ENCODE results near the gene MYO18B.
A peak's percentile ranks its signal among the peaks of the same experiment; 100 is the strongest.

Gene MYO18B

DNA sequence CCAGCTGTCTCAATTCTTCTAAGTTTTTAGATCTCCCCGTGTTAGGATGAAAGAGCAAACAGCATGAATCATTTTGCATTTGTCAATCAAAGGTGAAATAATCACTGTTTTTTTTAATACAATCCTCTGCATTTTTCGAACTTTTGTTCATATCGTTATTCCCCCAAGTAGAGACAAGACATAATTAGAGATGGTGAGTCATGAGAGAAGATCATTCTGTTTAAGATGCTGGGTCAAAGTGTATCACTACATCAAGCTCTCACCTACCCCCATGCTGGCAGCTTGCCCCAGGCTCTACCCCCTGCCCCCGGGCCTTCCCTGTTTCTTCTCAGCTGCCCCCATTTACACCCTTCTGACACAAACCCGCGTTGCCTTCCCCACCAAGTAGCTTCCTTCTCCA, 30.5 kb upstream of the MYO18B start:
- Histone ChIP-seq H3K36me3 (ENCODE audit: control insufficient read depth in 5 of 5, insufficient read depth in 5 of 5, low read length in 5 of 5) (peaks cover 26 to 81% (median 62%) of the 10 kb centered on the region in 5 donors), H3K4me1 (ENCODE audit: control insufficient read depth in 5 of 5, insufficient read depth in 5 of 5, low read length in 5 of 5) (peaks cover 0 to 3% (median 0%) of the 10 kb centered on the region in 5 donors), H3K4me3 (ENCODE audit: low read depth in 1 of 5, low read length in 5 of 5) (no peak overlapping the region), H3K9me3 (ENCODE audit: control insufficient read depth in 5 of 5, low read length in 5 of 5) (no peaks in the 10 kb centered on the region), H3K27me3 (ENCODE audit: control insufficient read depth in 5 of 5, insufficient read depth in 4 of 5, low read length in 5 of 5) (no peaks in the 10 kb centered on the region), H3K9ac (ENCODE audit: low read length in 5 of 5) (no peak overlapping the region), H3K27ac (ENCODE audit: low read depth, low read length) (no peak overlapping the region)

DNA sequence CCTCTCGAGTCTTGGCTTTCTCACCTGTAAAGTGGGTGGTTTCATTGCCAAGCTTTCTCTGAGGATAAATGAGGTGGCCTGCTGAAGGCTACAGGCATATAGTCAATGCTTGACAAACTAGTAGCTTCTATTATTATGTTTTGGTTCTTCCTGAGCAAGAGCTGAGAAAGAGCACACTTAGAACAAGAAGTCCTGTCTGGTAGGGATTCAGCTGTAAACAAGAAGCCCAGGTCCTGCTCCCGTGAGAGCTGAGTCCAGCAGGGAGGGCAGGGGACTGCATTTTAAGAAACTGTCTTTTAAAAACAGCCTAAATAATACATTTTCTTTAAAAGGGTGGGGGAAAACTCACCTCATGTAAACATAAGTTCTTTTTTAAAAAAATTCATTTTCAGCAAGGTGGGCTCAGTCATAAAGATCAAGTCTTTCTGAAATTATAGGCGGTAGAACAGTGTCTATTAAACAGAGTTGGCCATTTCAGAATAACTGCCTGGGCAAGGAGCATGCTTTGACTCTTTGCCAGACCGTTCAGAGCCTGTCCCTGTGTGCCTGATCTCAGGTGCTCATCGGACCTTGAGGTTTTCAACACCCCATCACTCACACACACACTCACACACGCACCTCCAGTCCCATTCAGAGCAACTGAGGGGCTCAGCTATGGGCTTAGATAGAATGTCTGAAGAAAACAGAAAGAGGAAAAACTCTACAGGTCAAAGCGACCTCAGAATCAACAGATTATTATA, 29.2 kb upstream of the MYO18B start:
- no peaks in the 10 kb centered on the region for H3K27me3 ChIP-seq (ENCODE audit: control insufficient read depth in 5 of 5, insufficient read depth in 4 of 5, low read length in 5 of 5)
- H3K27ac ChIP-seq (ENCODE audit: low read depth, low read length): peak overlapping the region; percentile 1
- no peak overlapping the region for H3K4me3 ChIP-seq (ENCODE audit: low read depth in 1 of 5, low read length in 5 of 5)
- peaks cover 0 to 3% (median 0%) of the 10 kb centered on the region in 5 donors for H3K4me1 ChIP-seq (ENCODE audit: control insufficient read depth in 5 of 5, insufficient read depth in 5 of 5, low read length in 5 of 5)
- peaks cover 26 to 81% (median 60%) of the 10 kb centered on the region in 5 donors for H3K36me3 ChIP-seq (ENCODE audit: control insufficient read depth in 5 of 5, insufficient read depth in 5 of 5, low read length in 5 of 5)
- H3K9ac ChIP-seq (ENCODE audit: low read length in 5 of 5): no peak overlapping the region
- no peaks in the 10 kb centered on the region for H3K9me3 ChIP-seq (ENCODE audit: control insufficient read depth in 5 of 5, low read length in 5 of 5)

DNA sequence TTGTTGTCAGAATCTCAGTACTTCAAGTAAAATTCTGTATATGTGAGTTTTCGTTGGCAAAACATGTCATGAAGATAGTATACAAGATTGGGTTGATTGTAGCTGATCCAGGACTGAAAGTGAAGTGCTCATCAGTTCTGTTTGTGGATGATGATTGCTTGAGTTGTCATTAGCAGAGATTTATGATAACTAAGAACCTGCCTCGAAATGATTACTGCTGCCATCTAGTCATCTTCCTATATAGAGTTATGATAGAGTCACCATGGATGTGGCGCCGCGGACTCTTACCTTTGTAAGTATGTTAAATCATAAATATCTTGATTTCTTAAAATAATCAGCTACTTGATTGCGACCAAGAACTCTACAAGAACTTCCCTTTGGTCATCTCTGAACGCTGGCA, 27.9 kb upstream of the MYO18B start:
- H3K4me1 ChIP-seq (ENCODE audit: control insufficient read depth in 5 of 5, insufficient read depth in 5 of 5, low read length in 5 of 5): no peaks in the 10 kb centered on the region
- H3K9ac ChIP-seq (ENCODE audit: low read length in 5 of 5): peak overlapping the region in 1 of 5 donors; percentile 10
- peaks cover 28 to 88% (median 67%) of the 10 kb centered on the region in 5 donors for H3K36me3 ChIP-seq (ENCODE audit: control insufficient read depth in 5 of 5, insufficient read depth in 5 of 5, low read length in 5 of 5)
- H3K4me3 ChIP-seq (ENCODE audit: low read depth in 1 of 5, low read length in 5 of 5): no peak overlapping the region
- no peak overlapping the region for H3K27ac ChIP-seq (ENCODE audit: low read depth, low read length)
- no peaks in the 10 kb centered on the region for H3K9me3 ChIP-seq (ENCODE audit: control insufficient read depth in 5 of 5, low read length in 5 of 5)
- no peaks in the 10 kb centered on the region for H3K27me3 ChIP-seq (ENCODE audit: control insufficient read depth in 5 of 5, insufficient read depth in 4 of 5, low read length in 5 of 5)

DNA sequence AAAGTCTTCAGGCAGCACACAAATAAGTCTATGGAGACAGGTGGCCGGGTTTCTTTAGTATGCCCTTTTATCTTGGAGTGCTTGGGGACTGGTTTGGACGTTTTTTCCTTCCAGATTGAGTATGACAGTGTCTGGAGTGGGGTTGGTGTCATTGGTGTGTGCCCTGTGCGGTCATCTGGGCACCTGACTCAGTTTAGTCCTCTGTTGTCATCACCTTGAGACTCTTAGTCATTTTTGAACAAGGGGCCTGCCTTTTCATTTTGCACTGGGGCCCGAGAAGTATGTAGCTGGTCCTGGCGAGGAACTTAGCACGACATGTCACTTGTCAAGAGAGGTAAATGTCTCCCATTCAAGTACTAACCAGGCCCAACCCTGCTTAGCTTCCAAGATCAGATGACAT, 27.2 kb upstream of the MYO18B start:
- Histone ChIP-seq H3K9me3 (ENCODE audit: control insufficient read depth in 5 of 5, low read length in 5 of 5) (no peaks in the 10 kb centered on the region), H3K4me3 (ENCODE audit: low read depth in 1 of 5, low read length in 5 of 5) (no peak overlapping the region), H3K27ac (ENCODE audit: low read depth, low read length) (no peak overlapping the region), H3K36me3 (ENCODE audit: control insufficient read depth in 5 of 5, insufficient read depth in 5 of 5, low read length in 5 of 5) (peaks cover 26 to 88% (median 70%) of the 10 kb centered on the region in 5 donors), H3K9ac (ENCODE audit: low read length in 5 of 5) (no peak overlapping the region), H3K27me3 (ENCODE audit: control insufficient read depth in 5 of 5, insufficient read depth in 4 of 5, low read length in 5 of 5) (no peaks in the 10 kb centered on the region), H3K4me1 (ENCODE audit: control insufficient read depth in 5 of 5, insufficient read depth in 5 of 5, low read length in 5 of 5) (no peaks in the 10 kb centered on the region)

DNA sequence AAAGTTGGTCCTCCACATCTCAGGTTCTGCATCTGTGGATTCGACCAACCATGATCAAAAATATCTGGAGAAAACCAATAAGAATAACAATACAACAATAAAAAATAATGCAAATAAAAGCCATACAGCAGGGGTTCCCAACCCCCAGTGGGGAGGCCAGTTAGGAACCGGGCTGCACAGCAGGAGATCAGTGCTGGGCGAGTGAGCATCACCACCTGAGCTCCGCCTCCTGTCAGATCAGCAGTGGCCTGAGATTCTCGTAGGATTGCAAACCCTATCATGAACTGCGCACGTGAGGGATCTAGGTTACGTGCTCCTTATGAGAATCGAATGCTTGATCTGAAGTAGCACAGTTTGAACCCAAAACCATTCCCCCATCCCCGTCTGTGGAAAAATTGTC, 25.4 kb upstream of the MYO18B start:
- H3K4me1 ChIP-seq (ENCODE audit: control insufficient read depth in 5 of 5, insufficient read depth in 5 of 5, low read length in 5 of 5): no peaks in the 10 kb centered on the region
- no peak overlapping the region for H3K9ac ChIP-seq (ENCODE audit: low read length in 5 of 5)
- no peak overlapping the region for H3K4me3 ChIP-seq (ENCODE audit: low read depth in 1 of 5, low read length in 5 of 5)
- H3K27me3 ChIP-seq (ENCODE audit: control insufficient read depth in 5 of 5, insufficient read depth in 4 of 5, low read length in 5 of 5): no peaks in the 10 kb centered on the region
- H3K9me3 ChIP-seq (ENCODE audit: control insufficient read depth in 5 of 5, low read length in 5 of 5): no peaks in the 10 kb centered on the region
- H3K36me3 ChIP-seq (ENCODE audit: control insufficient read depth in 5 of 5, insufficient read depth in 5 of 5, low read length in 5 of 5): peaks cover 20 to 76% (median 59%) of the 10 kb centered on the region in 5 donors
- H3K27ac ChIP-seq (ENCODE audit: low read depth, low read length): no peak overlapping the region

DNA sequence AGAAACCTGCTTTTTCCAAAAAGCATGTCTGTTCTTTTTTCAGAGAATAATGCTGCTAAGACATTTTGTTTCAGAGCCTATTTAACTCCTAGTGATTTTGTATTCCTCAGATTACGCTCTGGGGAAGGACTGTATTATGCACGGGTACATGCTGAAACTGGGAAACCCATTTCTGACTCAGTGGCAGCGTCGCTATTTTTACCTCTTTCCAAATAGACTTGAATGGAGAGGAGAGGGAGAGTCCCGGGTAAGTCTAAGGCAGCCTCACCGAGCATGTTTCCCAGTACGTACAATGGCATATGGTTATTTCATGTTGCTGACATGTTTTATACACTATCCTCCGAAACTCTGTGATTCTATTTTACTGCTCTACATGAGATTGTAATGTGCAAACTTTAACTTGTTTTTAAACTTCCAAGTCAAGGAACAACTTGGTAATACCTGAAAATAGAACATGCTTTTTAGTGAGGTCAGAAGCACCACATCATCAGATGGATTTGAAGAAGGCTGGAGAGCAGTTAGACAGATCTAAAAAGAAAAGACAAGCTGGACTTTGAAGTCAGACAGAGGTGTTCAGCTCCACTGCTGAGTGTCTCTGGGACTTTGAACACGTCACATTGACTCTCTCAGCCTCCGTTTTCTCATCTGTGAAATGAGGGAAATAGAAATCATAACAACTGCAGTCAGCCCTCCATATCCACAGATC, 23.7 kb upstream of the MYO18B start:
- Histone ChIP-seq H3K4me3 (ENCODE audit: low read depth in 1 of 5, low read length in 5 of 5) (no peak overlapping the region), H3K9ac (ENCODE audit: low read length in 5 of 5) (no peak overlapping the region), H3K36me3 (ENCODE audit: control insufficient read depth in 5 of 5, insufficient read depth in 5 of 5, low read length in 5 of 5) (peaks cover 22 to 73% (median 59%) of the 10 kb centered on the region in 5 donors), H3K9me3 (ENCODE audit: control insufficient read depth in 5 of 5, low read length in 5 of 5) (no peaks in the 10 kb centered on the region), H3K27ac (ENCODE audit: low read depth, low read length) (no peak overlapping the region), H3K27me3 (ENCODE audit: control insufficient read depth in 5 of 5, insufficient read depth in 4 of 5, low read length in 5 of 5) (no peaks in the 10 kb centered on the region), H3K4me1 (ENCODE audit: control insufficient read depth in 5 of 5, insufficient read depth in 5 of 5, low read length in 5 of 5) (peaks cover 0 to 3% (median 0%) of the 10 kb centered on the region in 5 donors)

DNA sequence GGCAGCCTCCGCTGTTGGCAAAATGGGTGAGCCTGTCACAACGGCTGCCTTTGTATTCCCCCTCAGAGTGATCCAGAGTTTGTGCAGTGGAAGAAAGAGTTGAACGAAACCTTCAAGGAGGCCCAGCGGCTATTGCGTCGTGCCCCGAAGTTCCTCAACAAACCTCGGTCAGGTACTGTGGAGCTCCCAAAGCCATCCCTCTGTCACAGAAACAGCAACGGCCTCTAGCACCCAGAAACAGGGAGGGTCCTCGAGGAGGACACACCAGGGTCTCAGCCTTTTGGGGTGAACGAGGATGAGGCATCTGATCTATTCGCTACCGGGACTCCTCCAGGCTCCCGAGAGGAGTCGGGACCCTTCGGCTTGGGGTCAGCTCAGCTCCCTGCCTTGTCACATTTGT, 19.8 kb upstream of the MYO18B start:
- no peak overlapping the region for H3K27ac ChIP-seq (ENCODE audit: low read depth, low read length)
- H3K4me3 ChIP-seq (ENCODE audit: low read depth in 1 of 5, low read length in 5 of 5): no peak overlapping the region
- peaks cover 0 to 13% (median 0%) of the 10 kb centered on the region in 5 donors for H3K4me1 ChIP-seq (ENCODE audit: control insufficient read depth in 5 of 5, insufficient read depth in 5 of 5, low read length in 5 of 5)
- no peaks in the 10 kb centered on the region for H3K27me3 ChIP-seq (ENCODE audit: control insufficient read depth in 5 of 5, insufficient read depth in 4 of 5, low read length in 5 of 5)
- H3K9me3 ChIP-seq (ENCODE audit: control insufficient read depth in 5 of 5, low read length in 5 of 5): no peaks in the 10 kb centered on the region
- peaks cover 14 to 51% (median 41%) of the 10 kb centered on the region in 5 donors for H3K36me3 ChIP-seq (ENCODE audit: control insufficient read depth in 5 of 5, insufficient read depth in 5 of 5, low read length in 5 of 5)
- H3K9ac ChIP-seq (ENCODE audit: low read length in 5 of 5): no peak overlapping the region

DNA sequence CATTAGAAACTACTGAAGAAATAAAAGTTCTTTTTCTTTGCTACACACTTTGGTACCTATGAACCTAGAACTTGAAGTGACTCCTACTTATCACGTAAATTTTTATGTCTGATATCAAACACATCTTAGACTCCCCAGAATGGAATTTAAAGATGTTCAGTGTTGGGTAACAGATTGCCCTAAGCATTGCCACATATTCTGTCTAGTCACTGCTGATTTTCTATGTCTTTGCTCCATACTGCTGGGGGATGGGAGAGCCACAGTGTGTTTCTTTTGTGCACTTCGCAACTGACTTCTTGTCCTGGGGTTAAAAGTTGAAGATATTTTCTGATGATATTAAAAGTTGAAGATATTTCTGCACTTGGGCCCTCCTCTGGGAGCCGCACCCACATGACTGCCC, 19.4 kb upstream of the MYO18B start:
- H3K4me1 ChIP-seq (ENCODE audit: control insufficient read depth in 5 of 5, insufficient read depth in 5 of 5, low read length in 5 of 5): peaks cover 0 to 13% (median 0%) of the 10 kb centered on the region in 5 donors
- peaks cover 14 to 48% (median 37%) of the 10 kb centered on the region in 5 donors for H3K36me3 ChIP-seq (ENCODE audit: control insufficient read depth in 5 of 5, insufficient read depth in 5 of 5, low read length in 5 of 5)
- H3K4me3 ChIP-seq (ENCODE audit: low read depth in 1 of 5, low read length in 5 of 5): no peak overlapping the region
- H3K27ac ChIP-seq (ENCODE audit: low read depth, low read length): no peak overlapping the region
- no peaks in the 10 kb centered on the region for H3K27me3 ChIP-seq (ENCODE audit: control insufficient read depth in 5 of 5, insufficient read depth in 4 of 5, low read length in 5 of 5)
- no peak overlapping the region for H3K9ac ChIP-seq (ENCODE audit: low read length in 5 of 5)
- no peaks in the 10 kb centered on the region for H3K9me3 ChIP-seq (ENCODE audit: control insufficient read depth in 5 of 5, low read length in 5 of 5)

DNA sequence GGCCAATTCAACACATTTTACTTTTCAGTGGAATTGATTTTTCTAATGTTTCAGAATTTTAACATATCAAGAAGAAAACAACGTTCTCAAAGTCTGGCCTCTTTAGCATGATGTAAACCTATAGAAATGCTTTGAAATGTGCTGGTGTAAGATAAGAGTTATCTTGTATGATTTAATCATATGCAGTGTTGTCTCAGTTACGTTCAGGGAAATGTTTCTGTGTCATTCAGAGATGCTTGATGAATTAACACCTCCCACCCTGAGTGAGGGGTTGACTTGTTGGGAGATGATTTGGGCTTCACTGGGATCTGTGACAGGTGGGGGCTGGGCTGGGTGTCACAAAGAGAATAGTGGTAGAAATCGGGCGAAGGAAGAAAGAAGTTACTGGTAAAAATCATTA, 15.7 kb upstream of the MYO18B start:
- Histone ChIP-seq H3K36me3 (ENCODE audit: control insufficient read depth in 5 of 5, insufficient read depth in 5 of 5, low read length in 5 of 5) (peaks cover 12 to 34% (median 28%) of the 10 kb centered on the region in 5 donors), H3K27me3 (ENCODE audit: control insufficient read depth in 5 of 5, insufficient read depth in 4 of 5, low read length in 5 of 5) (no peaks in the 10 kb centered on the region), H3K27ac (ENCODE audit: low read depth, low read length) (no peak overlapping the region), H3K4me3 (ENCODE audit: low read depth in 1 of 5, low read length in 5 of 5) (no peak overlapping the region), H3K9me3 (ENCODE audit: control insufficient read depth in 5 of 5, low read length in 5 of 5) (no peaks in the 10 kb centered on the region), H3K4me1 (ENCODE audit: control insufficient read depth in 5 of 5, insufficient read depth in 5 of 5, low read length in 5 of 5) (peaks cover 0 to 13% (median 0%) of the 10 kb centered on the region in 5 donors), H3K9ac (ENCODE audit: low read length in 5 of 5) (no peak overlapping the region)

DNA sequence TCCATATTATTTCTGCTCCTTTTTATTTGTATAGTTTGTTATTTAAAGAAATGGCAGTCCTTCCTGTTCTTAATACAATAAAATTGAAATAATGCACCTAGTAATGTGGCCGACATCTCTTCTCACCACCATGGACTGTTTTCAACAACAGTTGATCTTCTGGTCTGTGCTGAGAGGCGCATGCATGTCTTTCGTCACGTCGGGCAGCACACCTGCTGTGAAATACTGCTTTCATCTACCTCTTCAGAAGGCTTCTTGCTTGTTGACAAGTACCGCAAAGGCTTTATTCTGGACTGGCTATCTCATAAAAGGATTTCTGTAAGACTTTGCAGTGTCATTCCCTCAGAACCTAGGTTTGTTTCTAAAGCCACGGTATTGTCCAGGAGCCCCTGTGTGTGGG, 13.9 kb upstream of the MYO18B start:
- peaks cover 0 to 10% (median 0%) of the 10 kb centered on the region in 5 donors for H3K4me1 ChIP-seq (ENCODE audit: control insufficient read depth in 5 of 5, insufficient read depth in 5 of 5, low read length in 5 of 5)
- no peaks in the 10 kb centered on the region for H3K27me3 ChIP-seq (ENCODE audit: control insufficient read depth in 5 of 5, insufficient read depth in 4 of 5, low read length in 5 of 5)
- H3K9me3 ChIP-seq (ENCODE audit: control insufficient read depth in 5 of 5, low read length in 5 of 5): no peaks in the 10 kb centered on the region
- H3K9ac ChIP-seq (ENCODE audit: low read length in 5 of 5): no peak overlapping the region
- H3K4me3 ChIP-seq (ENCODE audit: low read depth in 1 of 5, low read length in 5 of 5): no peak overlapping the region
- peaks cover 4 to 23% (median 16%) of the 10 kb centered on the region in 5 donors for H3K36me3 ChIP-seq (ENCODE audit: control insufficient read depth in 5 of 5, insufficient read depth in 5 of 5, low read length in 5 of 5)
- H3K27ac ChIP-seq (ENCODE audit: low read depth, low read length): no peak overlapping the region
